Panc1 (cell line): ENCODE data around the gene HYAL2. TPM values are rescaled to one million over a fixed set of nuclear protein-coding genes. Genes with fewer than 3 reads are reported as not detected.

Source experiments
- ATAC-seq: fragments of 200-7000 bp; cut with Tn5 transposase; 2 replicates; pipeline ENCODE4 v1.9.1; 2020; ENCODE audit warnings: mild to moderate bottlenecking, moderate library complexity
- BruUV-seq: library from RNA; stranded (reverse); fragments of 400-500 nt; replicated peaks from 2 replicates; lab custom pipeline; 2021; lab: Mats Ljungman, UMichigan
- CTCF ChIA-PET: fragments of 300-600 bp; sonication (Branson Sonifier 250); formaldehyde crosslinking; loops from one replicate; lab custom pipeline; 2022; ENCODE audit warnings: antibody characterized with exemption; lab: Charles Lee
- POLR2A ChIA-PET: fragments of 300-600 bp; sonication (Branson Sonifier 250); formaldehyde crosslinking; loops from one replicate; lab custom pipeline; 2022; ENCODE audit warnings: antibody characterized with exemption; lab: Charles Lee
- DNase-seq: peaks from one replicate; pipeline ENCODE4 v3.0.0-alpha.2; 2010; ENCODE audit warnings: low read depth, low spot score
- H3K27ac ChIP-seq: 2 replicates; pipeline ENCODE4 v1.5.1; 2011; ENCODE audit warnings: mild to moderate bottlenecking, low read length, inconsistent platforms
- H3K27me3 ChIP-seq: fragments of 200-500 bp; sonication (Bioruptor generic); 2 replicates; pipeline ENCODE4 v1.6.0; 2014; ENCODE audit warnings: low read length, inconsistent platforms; ENCODE audit not compliant: control insufficient read depth, insufficient read depth
- H3K36me3 ChIP-seq: fragments of 200-500 bp; sonication (Bioruptor generic); 2 replicates; pipeline ENCODE4 v1.5.1; 2014; ENCODE audit warnings: inconsistent platforms, mild to moderate bottlenecking, low read length, moderate library complexity; ENCODE audit not compliant: control insufficient read depth, insufficient read depth
- H3K4me1 ChIP-seq: 2 replicates; pipeline ENCODE4 v1.5.1; 2011; ENCODE audit warnings: inconsistent platforms, mild to moderate bottlenecking, low read length, moderate library complexity; ENCODE audit not compliant: control insufficient read depth, insufficient read depth
- H3K4me3 ChIP-seq, 2 experiments: 2 replicates each; pipeline ENCODE4 v1.5.1; 2011 to 2012; ENCODE audit warnings: low read depth in 2 of 2, low read length in 2 of 2, mild to moderate bottlenecking in 2 of 2, inconsistent platforms in 1 of 2, moderate library complexity in 1 of 2
- H3K9me3 ChIP-seq: fragments of 200-500 bp; sonication (Bioruptor generic); 2 replicates; pipeline ENCODE4 v1.5.1; 2014; ENCODE audit warnings: low read depth, mild to moderate bottlenecking, inconsistent platforms, low read length, moderate library complexity; ENCODE audit not compliant: control insufficient read depth, insufficient read depth
- CTCF ChIP-seq: fragments of 450-650 bp; IDR thresholded peaks from 2 replicates; pipeline ENCODE4 v1.5.1; 2017; ENCODE audit warnings: mild to moderate bottlenecking
- POLR2AphosphoS5 ChIP-seq: IDR thresholded peaks from 2 replicates; pipeline ENCODE4 v1.6.1; 2012; ENCODE audit warnings: mild to moderate bottlenecking, low read depth, low read length, moderate library complexity
- REST ChIP-seq, 2 experiments: IDR thresholded peaks; 2 replicates each; pipeline ENCODE4 v1.6.1; 2011 to 2012; ENCODE audit warnings: low read depth in 2 of 2, control low read depth in 1 of 2, low read length in 1 of 2, mild to moderate bottlenecking in 1 of 2, moderate library complexity in 1 of 2; ENCODE audit not compliant: insufficient read depth in 1 of 2
- SIN3A ChIP-seq: IDR thresholded peaks from 2 replicates; pipeline ENCODE4 v1.6.1; 2012; ENCODE audit warnings: low read depth, mild to moderate bottlenecking, low read length, moderate library complexity, borderline replicate concordance; ENCODE audit not compliant: insufficient read depth
- TCF7L2 ChIP-seq: IDR thresholded peaks from 2 replicates; pipeline ENCODE4 v1.6.1; 2011; ENCODE audit warnings: mild to moderate bottlenecking, low read depth, low read length, inconsistent platforms
- in situ Hi-C: cut with HindIII; loops from 2 replicates; pipeline ENCODE4 v1.10.0; 2016; ENCODE audit warnings: low sequenced_read_pairs, low pct_unique_long_range_greater_than_20kb
- intact Hi-C: fragments of 100-400 bp; cut with micrococcal nuclease; formaldehyde crosslinking; loops from one replicate; pipeline ENCODE4 v1.10.0; 2022; ENCODE audit not compliant: unreplicated experiment
- total RNA-seq: library from RNA; stranded (reverse); gene quantifications from one replicate; pipeline ENCODE4 v1.2.1, GENCODE V29; 2021; ENCODE audit not compliant: unreplicated experiment

HYAL2 gene
- total RNA-seq, 1 experiment from 2014 or later, result 41.5 TPM

- intact Hi-C loops (no loop called here), in situ Hi-C loops (no loop called here)
- POLR2A ChIA-PET, result interaction anchor here (0.7 kb wide), 1 partner anchor 287 kb away, joined by 3 read pairs; no protein-coding TSS in a partner anchor
- Histone ChIP-seq H3K4me1 (peaks cover 33% of the 10 kb centered on the region), H3K4me3 (no peak overlapping the region), H3K27me3 (no peaks in the 10 kb centered on the region), H3K36me3 (peaks cover 5% of the 10 kb centered on the region; the same call in 1 of the 2 replicates), H3K9me3 (no peaks in the 10 kb centered on the region), H3K27ac (no peak overlapping the region)
- BruUV-seq, result no TSS peak
- DNase-seq, result no peak
- TF ChIP-seq SIN3A (no peak), REST (IDR thresholded peaks at IDR 0.05; ENCODE audit: insufficient read depth in 1 of 2, low read depth in 2 of 2, low read length in 1 of 2) (no peak), CTCF (no peak), POLR2AphosphoS5 (no peak), TCF7L2 (no peak)
- CTCF ChIA-PET, result interaction anchor here (0.6 kb wide), 1 partner anchor 11 kb away, joined by 3 read pairs; no protein-coding TSS in a partner anchor
- no peak for ATAC-seq
These were observed 1.2 kb upstream of the HYAL2 start for GRCh38 chr3:50323614-50324199.

- Histone ChIP-seq H3K27me3 (no peaks in the 10 kb centered on the region), H3K4me1 (peaks cover 30% of the 10 kb centered on the region), H3K36me3 (peaks cover 5% of the 10 kb centered on the region; the same call in 1 of the 2 replicates), H3K9me3 (no peaks in the 10 kb centered on the region), H3K4me3 (no peak overlapping the region), H3K27ac (no peak overlapping the region)
- ChIA-PET CTCF (no interaction called here), POLR2A (no interaction called here)
- DNase-seq (no peak), ATAC-seq (no peak)
- in situ Hi-C loops (no loop called here), intact Hi-C loops (no loop called here)
- no peak for TF ChIP-seq REST (IDR thresholded peaks at IDR 0.05; ENCODE audit: insufficient read depth in 1 of 2, low read depth in 2 of 2, low read length in 1 of 2)
- TF ChIP-seq SIN3A, result no peak
- no peak for TF ChIP-seq TCF7L2
- no peak for TF ChIP-seq CTCF
- no peak for TF ChIP-seq POLR2AphosphoS5
- BruUV-seq, result no TSS peak
These were observed 601 bp upstream of the HYAL2 start for GRCh38 chr3:50323092-50323600.
